GM12872 (cell line): ENCODE data around the gene NOS1AP.

Source experiments
- TF ChIP-seq, protein P1 (sequence below): IDR thresholded peaks from 3 replicates; pipeline ENCODE4 v1.5.1; 2011; ENCODE audit warnings: low read depth, mild to moderate bottlenecking, low read length, moderate library complexity; ENCODE audit not compliant: insufficient read depth

Gene NOS1AP

GRCh38 chr1:162229549-162229948 is 160.1 kb downstream of the NOS1AP start:
- TF ChIP-seq, protein P1, sequence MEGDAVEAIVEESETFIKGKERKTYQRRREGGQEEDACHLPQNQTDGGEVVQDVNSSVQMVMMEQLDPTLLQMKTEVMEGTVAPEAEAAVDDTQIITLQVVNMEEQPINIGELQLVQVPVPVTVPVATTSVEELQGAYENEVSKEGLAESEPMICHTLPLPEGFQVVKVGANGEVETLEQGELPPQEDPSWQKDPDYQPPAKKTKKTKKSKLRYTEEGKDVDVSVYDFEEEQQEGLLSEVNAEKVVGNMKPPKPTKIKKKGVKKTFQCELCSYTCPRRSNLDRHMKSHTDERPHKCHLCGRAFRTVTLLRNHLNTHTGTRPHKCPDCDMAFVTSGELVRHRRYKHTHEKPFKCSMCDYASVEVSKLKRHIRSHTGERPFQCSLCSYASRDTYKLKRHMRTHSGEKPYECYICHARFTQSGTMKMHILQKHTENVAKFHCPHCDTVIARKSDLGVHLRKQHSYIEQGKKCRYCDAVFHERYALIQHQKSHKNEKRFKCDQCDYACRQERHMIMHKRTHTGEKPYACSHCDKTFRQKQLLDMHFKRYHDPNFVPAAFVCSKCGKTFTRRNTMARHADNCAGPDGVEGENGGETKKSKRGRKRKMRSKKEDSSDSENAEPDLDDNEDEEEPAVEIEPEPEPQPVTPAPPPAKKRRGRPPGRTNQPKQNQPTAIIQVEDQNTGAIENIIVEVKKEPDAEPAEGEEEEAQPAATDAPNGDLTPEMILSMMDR: no peak

GRCh38 chr1:162230096-162230495 is 160.6 kb downstream of the NOS1AP start:
- TF ChIP-seq, protein P1: peak; percentile 10; the same call in 1 of the 3 replicates

- TF ChIP-seq, protein P1: no peak
These were observed 161.0 kb downstream of the NOS1AP start for GRCh38 chr1:162230517-162230916.

DNA sequence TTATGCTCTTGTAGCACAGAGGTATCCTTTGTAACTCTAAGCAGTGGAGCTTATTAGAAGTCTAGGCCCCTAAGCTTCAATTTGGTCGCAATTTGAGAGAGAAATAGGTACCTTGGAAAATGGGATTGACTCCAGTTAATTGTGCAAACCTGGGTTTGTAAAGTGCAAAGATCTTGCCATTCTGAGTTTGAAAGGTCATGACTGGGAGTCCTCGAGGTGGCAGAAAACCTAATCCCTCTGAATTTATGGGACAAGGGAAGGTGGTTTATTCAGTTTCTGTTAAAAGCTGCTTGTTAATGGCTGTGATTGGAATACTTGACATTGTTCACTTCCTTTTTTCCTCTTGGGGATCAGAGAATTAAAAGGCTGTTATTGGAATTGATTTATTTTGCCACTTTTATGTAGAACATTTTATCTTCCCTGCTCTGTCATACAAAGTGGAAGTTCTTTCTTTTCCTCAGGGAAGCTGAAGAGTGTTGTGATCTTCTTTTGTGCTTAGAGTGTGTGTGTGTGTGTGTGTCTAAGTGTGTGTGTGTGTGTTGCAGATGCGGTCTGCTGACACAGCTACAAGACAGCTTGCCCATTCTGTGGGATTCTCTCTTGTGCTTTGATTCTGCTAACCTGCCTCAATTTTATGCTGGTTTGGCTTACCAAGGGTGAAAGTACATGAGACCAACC is 162.7 kb downstream of the NOS1AP start:
- TF ChIP-seq, protein P1: no peak

- TF ChIP-seq, protein P1: no peak
These were observed 163.6 kb downstream of the NOS1AP start for GRCh38 chr1:162233066-162233465.

DNA sequence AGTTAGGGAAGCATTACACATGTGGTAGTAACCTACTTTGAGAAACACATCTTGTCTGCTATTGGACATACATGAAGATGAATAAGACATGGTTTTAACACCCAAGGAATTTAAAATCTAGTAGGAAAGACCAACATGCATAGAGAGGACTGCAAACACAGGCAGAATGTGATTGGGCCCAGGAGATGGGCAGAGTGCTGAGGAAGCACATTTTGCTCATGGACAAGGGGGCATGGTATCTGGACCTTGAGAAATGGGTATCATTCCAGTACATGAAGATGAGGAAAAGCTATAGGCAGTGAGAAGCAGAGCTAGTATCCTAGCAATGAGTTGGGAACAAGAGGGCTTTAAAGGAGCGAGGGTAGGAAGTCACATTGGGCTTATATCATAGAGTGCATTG is 164.4 kb downstream of the NOS1AP start:
- TF ChIP-seq, protein P1: no peak

GRCh38 chr1:162234571-162234970 is 165.1 kb downstream of the NOS1AP start:
- TF ChIP-seq, protein P1: no peak
